Measurements from ENCODE around the gene REEP6. TPM values are rescaled to one million over a fixed set of nuclear protein-coding genes. Genes with fewer than 3 reads are reported as not detected.
"Not testable (repeated sequence)": the region's sequence is repeated elsewhere in the genome, so short reads cannot be mapped to it uniquely, and the experiment has no call there.

REEP6 gene
- total and polyA plus RNA-seq, 11 donors, result 1.9 to 6.0 (median 3.6) TPM

DNA sequence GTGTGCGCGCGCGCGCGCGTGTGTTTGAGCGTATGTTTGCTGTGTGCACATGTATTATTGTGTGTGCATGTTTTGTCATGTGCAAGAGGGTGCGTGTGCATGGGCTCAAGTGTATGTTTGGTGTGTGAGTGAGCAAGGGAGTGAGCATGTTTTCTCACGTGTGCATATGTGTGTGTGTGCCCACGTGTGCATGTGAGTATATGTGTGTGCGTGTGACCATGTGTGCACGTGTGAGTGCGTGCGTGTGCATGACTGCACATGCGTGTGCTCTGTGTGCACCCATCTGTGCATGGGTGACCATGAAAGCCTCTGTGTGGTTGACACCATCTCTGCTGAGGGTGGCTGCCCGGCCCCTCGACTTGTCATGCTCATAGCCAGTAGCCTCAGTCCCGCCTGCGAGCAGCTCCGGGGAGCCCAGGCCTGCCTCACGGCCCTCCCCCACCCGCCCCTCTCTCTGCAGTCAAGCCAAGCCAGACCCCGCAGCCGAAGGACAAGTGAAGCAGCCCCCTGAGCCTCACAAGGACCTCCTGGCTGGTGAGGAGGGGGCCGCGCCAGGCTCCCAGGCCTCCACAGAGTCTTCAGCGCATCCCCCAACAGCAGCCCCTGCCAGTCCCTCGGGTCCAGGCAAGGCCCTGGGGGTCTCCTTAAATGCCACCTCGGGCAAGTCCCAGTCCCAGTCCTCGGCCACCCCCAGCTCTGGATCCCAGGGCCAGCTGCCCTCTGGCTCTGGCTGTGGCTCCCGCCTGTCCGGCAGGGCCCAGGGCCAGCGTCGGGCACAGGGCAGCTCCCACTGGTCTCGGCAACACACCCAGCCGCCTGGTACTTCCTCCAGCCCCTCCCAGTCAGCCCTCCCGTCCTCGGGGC lies 6.0 kb downstream of the REEP6 start:
- peaks cover 0 to 13% (median 4%) of the 10 kb centered on the region in 9 donors for H3K27me3 ChIP-seq
- H3K9me3 ChIP-seq, result no peaks in the 10 kb centered on the region
- peak in 1 of 4 donors; percentile 3 for ATAC-seq
- WGBS, 4 donors, result 72 to 81% (median 74%) methylated on average over 24 to 39 of the region's 39 CpGs
- H3K4me1 ChIP-seq, result peaks cover 0 to 9% (median 0%) of the 10 kb centered on the region in 12 donors
- no peak overlapping the region for H3K4me3 ChIP-seq
- TF ChIP-seq POLR2A (IDR thresholded peaks at IDR 0.05), result no peak
- TF ChIP-seq, protein P1, sequence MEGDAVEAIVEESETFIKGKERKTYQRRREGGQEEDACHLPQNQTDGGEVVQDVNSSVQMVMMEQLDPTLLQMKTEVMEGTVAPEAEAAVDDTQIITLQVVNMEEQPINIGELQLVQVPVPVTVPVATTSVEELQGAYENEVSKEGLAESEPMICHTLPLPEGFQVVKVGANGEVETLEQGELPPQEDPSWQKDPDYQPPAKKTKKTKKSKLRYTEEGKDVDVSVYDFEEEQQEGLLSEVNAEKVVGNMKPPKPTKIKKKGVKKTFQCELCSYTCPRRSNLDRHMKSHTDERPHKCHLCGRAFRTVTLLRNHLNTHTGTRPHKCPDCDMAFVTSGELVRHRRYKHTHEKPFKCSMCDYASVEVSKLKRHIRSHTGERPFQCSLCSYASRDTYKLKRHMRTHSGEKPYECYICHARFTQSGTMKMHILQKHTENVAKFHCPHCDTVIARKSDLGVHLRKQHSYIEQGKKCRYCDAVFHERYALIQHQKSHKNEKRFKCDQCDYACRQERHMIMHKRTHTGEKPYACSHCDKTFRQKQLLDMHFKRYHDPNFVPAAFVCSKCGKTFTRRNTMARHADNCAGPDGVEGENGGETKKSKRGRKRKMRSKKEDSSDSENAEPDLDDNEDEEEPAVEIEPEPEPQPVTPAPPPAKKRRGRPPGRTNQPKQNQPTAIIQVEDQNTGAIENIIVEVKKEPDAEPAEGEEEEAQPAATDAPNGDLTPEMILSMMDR (IDR thresholded peaks at IDR 0.05), result no peak
- intact Hi-C loops (cut with DNase I), result no loop called here
- H3K27ac ChIP-seq, result no peak overlapping the region
- no peaks in the 10 kb centered on the region for H3K36me3 ChIP-seq
- no peak for DNase-seq

DNA sequence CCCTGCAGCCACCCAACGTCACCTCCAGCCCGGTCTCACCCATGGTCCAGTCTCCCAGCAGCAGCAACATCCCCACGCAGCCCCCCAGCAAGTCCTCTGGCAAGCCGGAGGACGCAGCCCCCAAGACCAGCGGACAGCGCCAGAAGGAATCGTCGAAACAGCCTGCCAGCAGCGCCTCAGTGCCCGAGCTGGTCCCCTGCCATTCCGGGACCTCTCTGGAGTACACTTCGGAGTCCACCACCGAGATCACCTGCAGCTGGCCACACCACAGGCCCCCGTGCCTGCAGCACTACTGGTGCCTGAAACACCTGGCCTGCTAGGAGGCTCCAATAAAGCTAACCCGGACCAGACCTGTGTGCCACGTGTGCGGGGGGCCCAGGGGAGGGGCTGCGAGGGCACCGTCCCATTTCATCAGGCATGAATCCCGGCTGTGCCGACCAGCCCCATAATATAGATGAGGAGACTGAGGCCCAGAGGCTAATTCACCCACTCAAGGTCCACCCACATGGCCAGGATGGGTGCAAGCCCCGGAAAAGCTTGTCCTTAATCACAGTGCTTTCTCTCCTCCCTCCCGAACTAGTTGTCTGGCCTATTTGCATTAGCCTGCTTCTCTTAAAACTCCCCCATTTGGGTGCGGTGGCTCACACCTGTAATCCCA lies 6.7 kb downstream of the REEP6 start:
- DNase-seq (no peak), ATAC-seq (no peak)
- H3K27me3 ChIP-seq, result peaks cover 0 to 16% (median 2%) of the 10 kb centered on the region in 9 donors
- no peak overlapping the region for H3K4me3 ChIP-seq
- WGBS, 4 donors, result 85 to 88% (median 86%) methylated on average over 14 to 25 of the region's 25 CpGs
- peaks cover 0 to 7% (median 0%) of the 10 kb centered on the region in 12 donors for H3K4me1 ChIP-seq
- no peaks in the 10 kb centered on the region for H3K36me3 ChIP-seq
- no peaks in the 10 kb centered on the region for H3K9me3 ChIP-seq
- no peak for TF ChIP-seq POLR2A (IDR thresholded peaks at IDR 0.05)
- TF ChIP-seq, protein P1 (IDR thresholded peaks at IDR 0.05), result no peak
- H3K27ac ChIP-seq, result no peak overlapping the region
- intact Hi-C loops (cut with DNase I), result no loop called here

DNA sequence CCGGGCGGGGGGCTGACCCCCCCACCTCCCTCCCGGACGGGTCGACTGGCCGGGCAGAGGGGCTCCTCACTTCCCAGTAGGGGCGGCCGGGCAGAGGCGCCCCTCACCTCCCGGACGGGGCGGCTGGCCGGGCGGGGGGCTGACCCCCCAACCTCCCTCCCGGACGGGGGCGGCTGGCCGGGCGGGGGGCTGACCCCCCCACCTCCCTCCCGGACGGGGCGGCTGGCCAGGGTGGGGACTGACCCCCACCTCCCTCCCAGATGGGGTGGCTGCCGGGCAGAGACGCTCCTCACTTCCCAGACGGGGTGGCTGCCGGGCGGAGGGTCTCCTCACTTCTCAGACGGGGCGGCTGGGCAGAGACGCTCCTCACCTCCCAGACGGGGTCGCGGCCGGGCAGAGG lies 8.2 kb downstream of the REEP6 start:
- H3K27ac ChIP-seq; DNase-seq; H3K9me3 ChIP-seq; intact Hi-C loops (cut with DNase I); H3K36me3 ChIP-seq; H3K4me3 ChIP-seq; ATAC-seq: not testable (repeated sequence)
- WGBS, 4 donors, result 80 to 98% (median 92%) methylated on average over 1 to 34 of the region's 34 CpGs
- peaks cover 0 to 32% (median 11%) of the 10 kb centered on the region in 9 donors for H3K27me3 ChIP-seq
- peaks cover 0 to 14% (median 9%) of the 10 kb centered on the region in 12 donors for H3K4me1 ChIP-seq

DNA sequence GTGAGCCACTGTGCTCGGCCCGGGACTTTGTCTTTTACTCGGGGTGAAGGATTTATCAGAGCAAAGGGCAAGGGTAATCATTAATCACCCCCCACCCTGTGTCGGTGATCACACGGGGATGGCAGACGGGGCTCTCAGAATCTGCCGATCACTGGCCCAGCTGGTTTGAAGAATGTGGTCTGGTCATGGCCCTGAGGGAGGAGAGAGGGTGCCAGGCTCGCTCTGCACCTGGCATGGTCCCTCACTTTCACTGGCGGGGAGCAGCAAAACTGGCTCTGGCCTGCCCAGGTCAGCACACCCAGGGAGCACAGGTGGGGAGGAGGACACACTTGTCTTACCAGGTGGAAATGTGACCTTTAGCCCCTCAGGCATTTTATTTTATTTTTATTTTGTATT lies 10.2 kb downstream of the REEP6 start:
- Histone ChIP-seq H3K36me3 (peaks cover 0 to 8% (median 0%) of the 10 kb centered on the region in 9 donors), H3K27me3 (peaks cover 0 to 32% (median 12%) of the 10 kb centered on the region in 9 donors), H3K9me3 (no peaks in the 10 kb centered on the region), H3K4me3 (no peak overlapping the region), H3K4me1 (peaks cover 0 to 14% (median 9%) of the 10 kb centered on the region in 12 donors), H3K27ac (no peak overlapping the region)
- intact Hi-C loops (cut with DNase I), result no loop called here
- DNase-seq (no peak), ATAC-seq (no peak)
- WGBS, 4 donors, result 77 to 83% (median 79%) methylated on average over 9 of the region's 9 CpGs
- TF ChIP-seq POLR2A (IDR thresholded peaks at IDR 0.05), result no peak
- TF ChIP-seq, protein P1 (IDR thresholded peaks at IDR 0.05), result no peak
